ENCODE data around the gene SCAMP4.

SCAMP4 gene

GRCh38 chr19:1961000-1961883, 56.0 kb downstream of the SCAMP4 start:
- no peak for DNase-seq

- no peak for DNase-seq
These were observed 57.5 kb downstream of the SCAMP4 start for GRCh38 chr19:1962674-1963073.

GRCh38 chr19:1967087-1967608, 61.9 kb downstream of the SCAMP4 start:
- no peak for DNase-seq

- no peak for DNase-seq
These were observed 63.3 kb downstream of the SCAMP4 start for GRCh38 chr19:1968279-1969175.

- no peak for DNase-seq
These were observed 64.2 kb downstream of the SCAMP4 start for GRCh38 chr19:1969176-1970002.

- no peak for DNase-seq
These were observed 65.0 kb downstream of the SCAMP4 start for GRCh38 chr19:1970003-1970805.

- no peak for DNase-seq
These were observed 65.8 kb downstream of the SCAMP4 start for GRCh38 chr19:1970806-1971502.

GRCh38 chr19:1974381-1975161, 69.4 kb downstream of the SCAMP4 start:
- no peak for DNase-seq

GRCh38 chr19:1975162-1975480, 69.9 kb downstream of the SCAMP4 start:
- DNase-seq = no peak
